Stomach (tissue), 19 donors: ENCODE data around the gene GLYATL1B. TPM values are rescaled to one million over a fixed set of nuclear protein-coding genes. Genes with fewer than 3 reads are reported as not detected.
"Not testable (repeated sequence)": the region's sequence is repeated elsewhere in the genome, so short reads cannot be mapped to it uniquely, and the experiment has no call there.

Experiments
- DNase-seq, 2 donors: peaks; one replicate each; pipeline versions ENCODE4 v3.0.0 to v3.0.0-alpha.2; 2013 to 2019
- H3K27ac ChIP-seq, 5 donors: fragments of 200-600 bp in 4 of 5; sonication (generic) in 4 of 5; one replicate each; pipeline ENCODE4 v1.5.1; 2013 to 2019; ENCODE audit warnings: mild to moderate bottlenecking in 1 of 5, moderate library complexity in 1 of 5
- H3K27me3 ChIP-seq, 3 donors: fragments of 200-600 bp; sonication (generic); one replicate each; pipeline ENCODE4 v1.5.1; 2017 to 2019; ENCODE audit warnings: mixed run types in 1 of 3
- H3K36me3 ChIP-seq, 4 donors: fragments of 200-600 bp; sonication (generic); 1 replicate in 3 of 4; 2 replicates in 1 of 4; pipeline ENCODE4 v1.5.1; 2016 to 2019
- H3K4me1 ChIP-seq, 4 donors: fragments of 200-600 bp; sonication (generic); one replicate each; pipeline ENCODE4 v1.5.1; 2016 to 2019
- H3K4me3 ChIP-seq, 4 donors: fragments of 200-600 bp; sonication (generic) in 3 of 4; one replicate each; pipeline ENCODE4 v1.5.1; 2016 to 2019; ENCODE audit warnings: mild to moderate bottlenecking in 1 of 4
- H3K9me3 ChIP-seq, 4 donors: fragments of 200-600 bp; sonication (generic); one replicate each; pipeline ENCODE4 v1.5.1; 2016 to 2019
- CTCF ChIP-seq, 7 experiments: fragments of 450-650 bp in 4 of 7; fragments of 200-600 bp in 3 of 7; sonication (generic) in 3 of 7; IDR thresholded peaks; one replicate each; pipeline ENCODE4 v1.5.1; 2016 to 2019; ENCODE audit warnings: antibody characterized with exemption in 7 of 7, control low read depth in 2 of 7, mild to moderate bottlenecking in 1 of 7
- EP300 ChIP-seq: sonication (generic); formaldehyde crosslinking; IDR thresholded peaks from one replicate; pipeline ENCODE4 v1.6.1; 2017; ENCODE audit warnings: antibody characterized with exemption
- POLR2A ChIP-seq, 4 donors: fragments of 450-650 bp; IDR thresholded peaks; one replicate each; pipeline ENCODE4 v1.6.1; 2016; ENCODE audit warnings: antibody characterized with exemption in 4 of 4, control low read depth in 2 of 4, mild to moderate bottlenecking in 1 of 4, moderate library complexity in 1 of 4
- POLR2AphosphoS5 ChIP-seq, 3 donors: sonication (generic); formaldehyde crosslinking; IDR thresholded peaks; one replicate each; pipeline ENCODE4 v1.6.1; 2016; ENCODE audit warnings: antibody characterized with exemption in 3 of 3
- WGBS, 5 donors: extraction: QIAGEN DNeasy Blood & Tissue Kit in 3 of 5; methylation state at CpG; one replicate each; pipeline versions ENCODE4 v1.1.5 to v1.1.7; 2013 to 2018; 5-methylcytosine and 5-hydroxymethylcytosine counted together
- intact Hi-C: fragments of 100-400 bp; cut with DNase I; formaldehyde crosslinking; loops from one replicate; pipeline ENCODE4 v1.15.1; 2023; ENCODE audit warnings: low total_unique reads
- long read RNA-seq, 10 donors: transcript quantifications; one replicate each; lab custom pipeline, GENCODE V29; 2026
- polyA plus RNA-seq, 3 donors: library from polyadenylated mRNA; stranded (reverse); fragments of 200-250 nt; gene quantifications; one replicate each; pipeline ENCODE4 v1.2.3, GENCODE V29; 2013
- total RNA-seq, 5 donors: library from RNA; depleted of rRNA; stranded (reverse); fragments of >200 nt; gene quantifications; one replicate each; pipeline versions ENCODE4 v1.1.0 to v1.2.3, GENCODE V29; 2014 to 2016
- donor health status: healthy with polysubstance abuse.
- donor health status: Bipolar disorder and iron deficiency.
- donor health status: healthy.

GLYATL1B gene
- total RNA-seq (not detected), polyA plus RNA-seq (not detected)
- long read RNA-seq, donor 1 = 0 reads
- long read RNA-seq, donor 2 = 0 reads
- long read RNA-seq, donor 3 = 0 reads
- long read RNA-seq, donor 4 = 0 reads
- long read RNA-seq, donor 5 = 0 reads
- long read RNA-seq, donor 6 = 0 reads
- long read RNA-seq, donor 7 = 0 reads
- long read RNA-seq, donor 8 = 0 reads
- long read RNA-seq, donor 9 = 0 reads
- long read RNA-seq, donor 10 = 0 reads

- H3K4me3 ChIP-seq, DNase-seq, H3K36me3 ChIP-seq, H3K4me1 ChIP-seq, H3K9me3 ChIP-seq, intact Hi-C loops, H3K27me3 ChIP-seq, H3K27ac ChIP-seq: not testable (repeated sequence)
- WGBS, 5 donors = 85 to 93% (median 88%) methylated on average over 5 of the region's 5 CpGs
Measured at GRCh38 chr11:59086007-59086406, at the start of gene GLYATL1B. TSS of gene GLYATL1B (plus strand) at chr11:59086307. CDS start at chr11:59086307, 0 bp downstream.

GRCh38 chr11:59036542-59036941, 49.6 kb upstream of the GLYATL1B start:
- intact Hi-C loops = not testable (repeated sequence)

GRCh38 chr11:59037434-59037833, 48.7 kb upstream of the GLYATL1B start:
- H3K27ac ChIP-seq, H3K9me3 ChIP-seq, H3K36me3 ChIP-seq, H3K4me3 ChIP-seq, DNase-seq, H3K27me3 ChIP-seq, intact Hi-C loops, H3K4me1 ChIP-seq: not testable (repeated sequence)
- 42 to 84% (median 81%) methylated on average over 1 of the region's 1 CpG for WGBS, 5 donors

More at GRCh38 chr11:59036542-59036941, 49.6 kb upstream of the GLYATL1B start:
- WGBS, 5 donors = 75 to 100% (median 82%) methylated on average over 2 of the region's 2 CpGs
- not testable (repeated sequence) for DNase-seq, H3K27me3 ChIP-seq, H3K9me3 ChIP-seq, H3K36me3 ChIP-seq, H3K4me3 ChIP-seq, H3K4me1 ChIP-seq, H3K27ac ChIP-seq

- H3K27me3 ChIP-seq = no peaks in the 10 kb centered on the region
- H3K4me3 ChIP-seq = no peak overlapping the region
- intact Hi-C loops = no loop called here
- H3K9me3 ChIP-seq = peaks cover 0 to 4% (median 0%) of the 10 kb centered on the region in 4 donors
- WGBS, 5 donors = 39 to 50% (median 44%) methylated on average over 3 of the region's 3 CpGs
- H3K4me1 ChIP-seq = no peaks in the 10 kb centered on the region
- no peaks in the 10 kb centered on the region for H3K36me3 ChIP-seq
- no peak overlapping the region for H3K27ac ChIP-seq
- no peak for DNase-seq
- TF ChIP-seq POLR2AphosphoS5 (IDR thresholded peaks at IDR 0.05) (no peak), CTCF (IDR thresholded peaks at IDR 0.05) (no peak), EP300 (no peak), POLR2A (IDR thresholded peaks at IDR 0.05) (no peak)
Measured at GRCh38 chr11:59040607-59041006, 45.5 kb upstream of the GLYATL1B start.

GRCh38 chr11:59051383-59051782, 34.7 kb upstream of the GLYATL1B start:
- intact Hi-C loops, DNase-seq, H3K27ac ChIP-seq, H3K4me3 ChIP-seq, H3K4me1 ChIP-seq, H3K36me3 ChIP-seq, H3K9me3 ChIP-seq, H3K27me3 ChIP-seq: not testable (repeated sequence)
- WGBS, 5 donors = 81 to 96% (median 90%) methylated on average over 1 of the region's 1 CpG

- intact Hi-C loops = not testable (repeated sequence)
- 54 to 71% (median 63%) methylated on average over 2 of the region's 2 CpGs for WGBS, 5 donors
Measured at GRCh38 chr11:59052355-59052754, 33.8 kb upstream of the GLYATL1B start.

GRCh38 chr11:59053387-59053786, 32.7 kb upstream of the GLYATL1B start:
- no peak overlapping the region for H3K27ac ChIP-seq
- H3K9me3 ChIP-seq = no peaks in the 10 kb centered on the region
- DNase-seq = peak; percentile 70 to 74
- H3K4me3 ChIP-seq = no peak overlapping the region
- H3K27me3 ChIP-seq = peaks cover 0 to 6% (median 0%) of the 10 kb centered on the region in 3 donors
- no peaks in the 10 kb centered on the region for H3K36me3 ChIP-seq
- H3K4me1 ChIP-seq = peaks cover 0 to 9% (median 6%) of the 10 kb centered on the region in 4 donors
- 30 to 40% (median 35%) methylated on average over 2 of the region's 2 CpGs for WGBS, 5 donors
- intact Hi-C loops = no loop called here
- TF ChIP-seq CTCF (IDR thresholded peaks at IDR 0.05) (peak in 5 of 7 experiments; percentile 36 to 66 (median 45)), EP300 (no peak), POLR2AphosphoS5 (IDR thresholded peaks at IDR 0.05) (no peak), POLR2A (IDR thresholded peaks at IDR 0.05) (no peak)

More at GRCh38 chr11:59052355-59052754, 33.8 kb upstream of the GLYATL1B start:
- not testable (repeated sequence) for H3K36me3 ChIP-seq, H3K27me3 ChIP-seq, H3K4me3 ChIP-seq, H3K4me1 ChIP-seq, H3K9me3 ChIP-seq, DNase-seq, H3K27ac ChIP-seq
